CD4-positive, alpha-beta memory T cell (primary cell): ENCODE data around the gene VPREB1. TPM values are rescaled to one million over a fixed set of nuclear protein-coding genes. Genes with fewer than 3 reads are reported as not detected.
A peak's percentile ranks its signal among the peaks of the same experiment; 100 is the strongest.
"Not testable (repeated sequence)": the region's sequence is repeated elsewhere in the genome, so short reads cannot be mapped to it uniquely, and the experiment has no call there.

Experiments used
- CTCF ChIA-PET: fragments of 350-600 bp; sonication (Branson Sonifier 250); formaldehyde crosslinking; loops from one replicate; lab custom pipeline; 2021; ENCODE audit warnings: inconsistent platforms; ENCODE audit not compliant: partially characterized antibody; lab: Charles Lee
- POLR2A ChIA-PET: fragments of 350-600 bp; sonication (Branson Sonifier 250); formaldehyde crosslinking; loops from one replicate; lab custom pipeline; 2021; ENCODE audit not compliant: partially characterized antibody; lab: Charles Lee
- DNase-seq, 5 donors: peaks; one replicate each; pipeline versions ENCODE4 v3.0.0 to v3.0.0-alpha.2; 2020 to 2022; ENCODE audit warnings: mixed read lengths in 1 of 5
- H3K27ac ChIP-seq: one replicate; pipeline ENCODE4 v1.7.0; 2013; ENCODE audit warnings: low read depth, low read length
- H3K27me3 ChIP-seq: 2 replicates; pipeline ENCODE4 v1.7.0; 2013; ENCODE audit warnings: mild to moderate bottlenecking, low read length, moderate library complexity; ENCODE audit not compliant: insufficient read depth
- H3K36me3 ChIP-seq: 2 replicates; pipeline ENCODE4 v1.7.0; 2013; ENCODE audit warnings: mild to moderate bottlenecking, low read length, moderate library complexity; ENCODE audit not compliant: insufficient read depth
- H3K4me1 ChIP-seq: 2 replicates; pipeline ENCODE4 v1.7.0; 2013; ENCODE audit warnings: mild to moderate bottlenecking, low read length, moderate library complexity; ENCODE audit not compliant: insufficient read depth
- H3K4me3 ChIP-seq, 2 donors: one replicate each; pipeline ENCODE4 v1.7.0; 2013; ENCODE audit warnings: low read length in 2 of 2, mild to moderate bottlenecking in 1 of 2
- H3K9me3 ChIP-seq, 2 donors: one replicate each; pipeline ENCODE4 v1.7.0; 2013; ENCODE audit warnings: low read length in 2 of 2, control low read depth in 1 of 2; ENCODE audit not compliant: control insufficient read depth in 1 of 2
- H3K27ac Mint-ChIP-seq, 7 donors: one replicate each; pipeline ENCODE4 v1.8.0; 2020 to 2021; ENCODE audit warnings: mixed read lengths in 7 of 7, mild to moderate bottlenecking in 6 of 7, inconsistent platforms in 3 of 7, moderate library complexity in 3 of 7
- H3K27me3 Mint-ChIP-seq, 2 donors: one replicate each; pipeline ENCODE4 v1.8.0; 2020 to 2021; ENCODE audit warnings: mixed read lengths in 2 of 2
- H3K36me3 Mint-ChIP-seq, 2 donors: one replicate each; pipeline ENCODE4 v1.8.0; 2020 to 2021; ENCODE audit warnings: mixed read lengths in 2 of 2, inconsistent platforms in 1 of 2, mild to moderate bottlenecking in 1 of 2
- H3K4me1 Mint-ChIP-seq, 4 donors: one replicate each; pipeline ENCODE4 v1.8.0; 2020 to 2021; ENCODE audit warnings: mixed read lengths in 4 of 4, mild to moderate bottlenecking in 1 of 4
- H3K4me3 Mint-ChIP-seq, 8 donors: one replicate each; pipeline ENCODE4 v1.8.0; 2020 to 2021; ENCODE audit warnings: mixed read lengths in 8 of 8, mild to moderate bottlenecking in 7 of 8, moderate library complexity in 6 of 8, inconsistent platforms in 3 of 8
- H3K9me3 Mint-ChIP-seq, 8 donors: one replicate each; pipeline ENCODE4 v1.8.0; 2020 to 2021; ENCODE audit warnings: mixed read lengths in 8 of 8, mild to moderate bottlenecking in 5 of 8, inconsistent platforms in 3 of 8, moderate library complexity in 1 of 8
- intact Hi-C: fragments of 100-400 bp; cut with micrococcal nuclease; formaldehyde crosslinking; loops from one replicate; pipeline ENCODE4 v1.15.1; 2023
- polyA plus RNA-seq, 2 donors: library from polyadenylated mRNA; unstranded; fragments of 300-500 nt; fragmentation: Illumina TruSeq; gene quantifications; one replicate each; pipeline ENCODE4 v1.2.3, GENCODE V29; 2021
- total RNA-seq, 2 experiments: library from RNA; stranded (reverse); gene quantifications; one replicate each; pipeline ENCODE4 v1.2.3, GENCODE V29; 2021

VPREB1 gene
- total and polyA plus RNA-seq, 4 experiments from 2014 or later: not detected

DNA sequence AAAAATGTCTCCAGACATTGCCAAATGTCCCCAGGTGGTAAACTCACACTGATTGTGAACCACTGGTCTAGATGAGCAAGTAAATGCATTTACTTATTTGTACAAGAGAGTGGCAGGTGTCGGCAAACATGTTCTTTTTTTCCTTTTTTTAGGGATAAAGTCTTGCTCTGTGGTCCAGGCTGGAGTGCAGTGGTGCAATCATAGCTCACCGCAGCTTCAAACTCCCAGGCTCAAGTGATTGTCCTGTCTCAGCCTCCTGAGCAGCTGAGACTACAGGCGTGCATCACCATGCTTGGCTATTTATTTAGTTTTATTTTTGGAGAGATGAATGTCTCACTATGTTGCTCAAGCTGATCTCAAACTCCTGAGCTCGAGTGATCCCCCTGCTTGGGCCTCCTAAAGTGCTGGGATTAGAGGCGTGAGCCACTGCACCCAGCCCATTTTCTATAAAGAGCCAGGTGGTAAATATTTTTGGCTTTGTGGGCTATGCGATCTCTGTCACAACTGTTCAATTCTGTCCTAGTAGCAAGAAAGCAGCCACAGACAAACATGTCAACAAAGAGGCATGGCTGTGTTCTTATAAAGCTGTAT, 1.4 kb downstream of the VPREB1 start:
- H3K27me3 Mint-ChIP-seq: peaks cover 2 to 4% of the 10 kb centered on the region in 2 donors
- intact Hi-C loops: no loop called here
- no peaks in the 10 kb centered on the region for H3K36me3 Mint-ChIP-seq
- no peak overlapping the region for H3K4me3 Mint-ChIP-seq
- ChIA-PET POLR2A (interaction anchor here (1.2 kb wide), 1 partner anchor 10 kb away, joined by 3 read pairs; no protein-coding TSS in a partner anchor), CTCF (interaction anchor here (0.6 kb wide), 1 partner anchor 154 kb away, joined by 3 read pairs; no protein-coding TSS in a partner anchor)
- H3K27ac ChIP-seq: no peak overlapping the region
- no peaks in the 10 kb centered on the region for H3K36me3 ChIP-seq
- no peak overlapping the region for H3K4me3 ChIP-seq
- no peak for DNase-seq
- H3K9me3 ChIP-seq: no peaks in the 10 kb centered on the region
- H3K4me1 ChIP-seq: peaks cover 10% of the 10 kb centered on the region
- no peaks in the 10 kb centered on the region for H3K27me3 ChIP-seq
- peak overlapping the region in 1 of 7 donors; percentile 86 for H3K27ac Mint-ChIP-seq
- peaks cover 0 to 3% (median 0%) of the 10 kb centered on the region in 8 donors for H3K9me3 Mint-ChIP-seq
- peaks cover 14 to 32% (median 19%) of the 10 kb centered on the region in 4 donors for H3K4me1 Mint-ChIP-seq

DNA sequence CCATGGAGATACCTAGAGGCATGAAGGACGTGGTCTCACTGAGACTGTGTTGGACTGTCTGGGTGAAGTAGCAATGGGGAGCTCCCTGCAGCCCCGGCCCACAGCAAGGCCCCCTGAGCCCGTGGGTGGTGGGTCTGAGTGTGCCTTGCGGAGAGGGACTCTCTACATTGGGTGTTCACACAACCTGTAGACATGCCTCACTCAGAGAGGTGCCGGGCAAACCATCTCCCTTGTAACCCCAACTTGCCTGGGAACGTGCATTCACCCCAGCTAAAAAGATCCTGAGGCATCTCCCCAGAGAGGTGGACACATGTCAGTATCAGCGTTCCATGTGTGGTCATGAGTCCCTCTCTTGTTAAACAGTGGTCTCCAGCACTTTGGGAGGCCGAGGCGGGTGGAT, 2.1 kb downstream of the VPREB1 start:
- Mint-ChIP-seq H3K36me3 (no peaks in the 10 kb centered on the region), H3K27ac (no peak overlapping the region), H3K4me3 (no peak overlapping the region), H3K27me3 (peaks cover 1 to 2% of the 10 kb centered on the region in 2 donors), H3K9me3 (peaks cover 0 to 3% (median 0%) of the 10 kb centered on the region in 8 donors), H3K4me1 (peaks cover 14 to 32% (median 19%) of the 10 kb centered on the region in 4 donors)
- POLR2A ChIA-PET: interaction anchor here (1.2 kb wide), 1 partner anchor 11 kb away, joined by 3 read pairs; no protein-coding TSS in a partner anchor
- DNase-seq: no peak
- H3K36me3 ChIP-seq: no peaks in the 10 kb centered on the region
- no peaks in the 10 kb centered on the region for H3K9me3 ChIP-seq
- no peak overlapping the region for H3K27ac ChIP-seq
- H3K4me1 ChIP-seq: peaks cover 10% of the 10 kb centered on the region
- CTCF ChIA-PET: interaction anchor here (0.6 to 0.7 kb wide), 2 partner anchors 16 to 155 kb away, joined by 3 to 4 read pairs; no protein-coding TSS in a partner anchor
- intact Hi-C loops: no loop called here
- H3K27me3 ChIP-seq: no peaks in the 10 kb centered on the region
- H3K4me3 ChIP-seq: no peak overlapping the region

DNA sequence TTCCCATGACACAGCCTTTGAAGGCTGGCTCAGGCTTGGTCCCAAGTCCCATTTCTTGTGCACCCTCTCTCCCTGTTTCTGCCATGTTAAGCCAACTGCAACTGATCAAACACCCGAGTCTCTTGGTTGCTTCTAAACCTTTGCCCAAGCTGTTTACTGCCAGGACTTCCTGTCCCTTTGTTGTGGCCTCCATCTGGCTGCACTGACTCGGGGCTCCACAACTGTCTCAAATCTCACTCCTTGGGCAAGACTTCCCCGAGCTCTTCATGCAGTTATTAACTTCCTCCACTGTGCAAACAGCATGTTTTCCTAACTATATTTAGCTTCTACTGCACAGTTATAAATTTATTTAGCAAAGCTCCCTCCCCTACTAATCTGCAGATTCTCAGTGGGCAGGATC, 4.3 kb downstream of the VPREB1 start:
- Histone ChIP-seq H3K9me3 (no peaks in the 10 kb centered on the region), H3K4me3 (no peak overlapping the region), H3K27me3 (no peaks in the 10 kb centered on the region), H3K4me1 (peaks cover 10% of the 10 kb centered on the region), H3K36me3 (no peaks in the 10 kb centered on the region), H3K27ac (no peak overlapping the region)
- CTCF ChIA-PET: interaction anchor here (1.6 kb wide), 1 partner anchor 94 kb away, joined by 3 read pairs; no protein-coding TSS in a partner anchor
- Mint-ChIP-seq H3K4me3 (peak overlapping the region in 6 of 8 donors; percentile 7 to 68 (median 32)), H3K4me1 (peaks cover 14 to 32% (median 19%) of the 10 kb centered on the region in 4 donors), H3K27ac (peak overlapping the region in 6 of 7 donors; percentile 23 to 77 (median 52)), H3K9me3 (no peaks in the 10 kb centered on the region), H3K27me3 (no peaks in the 10 kb centered on the region), H3K36me3 (no peaks in the 10 kb centered on the region)
- intact Hi-C loops: no loop called here
- DNase-seq: peak in 4 of 5 donors; percentile 17 to 27 (median 20)
- POLR2A ChIA-PET: interaction anchor here (0.8 kb wide), 1 partner anchor 38 kb away, joined by 3 read pairs; no protein-coding TSS in a partner anchor

DNA sequence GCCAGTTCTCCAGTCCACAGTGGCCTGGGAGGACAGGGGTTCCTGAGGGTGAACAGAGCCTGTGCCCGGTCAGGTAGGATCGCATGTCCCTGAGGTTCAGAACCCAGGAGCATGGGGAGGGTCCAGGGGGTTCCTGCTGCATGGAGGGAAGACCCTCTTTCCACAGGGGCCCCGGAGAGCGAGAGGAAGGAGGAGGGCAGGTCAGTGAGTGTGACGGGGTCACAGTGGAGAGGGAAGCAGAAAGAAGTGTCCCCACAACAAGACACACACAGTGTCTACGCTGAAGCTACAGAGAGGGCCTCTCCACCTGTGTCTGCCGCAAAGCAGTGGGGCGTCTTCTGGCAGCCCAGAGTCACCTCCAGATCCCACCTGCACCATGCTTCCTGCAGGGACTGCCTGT, 6.1 kb downstream of the VPREB1 start:
- H3K4me3 ChIP-seq, H3K27me3 ChIP-seq, H3K27ac Mint-ChIP-seq, H3K27me3 Mint-ChIP-seq, H3K27ac ChIP-seq, intact Hi-C loops, H3K36me3 Mint-ChIP-seq, H3K4me3 Mint-ChIP-seq, CTCF ChIA-PET, H3K9me3 ChIP-seq, H3K4me1 ChIP-seq, H3K36me3 ChIP-seq, POLR2A ChIA-PET, DNase-seq, H3K9me3 Mint-ChIP-seq: not testable (repeated sequence)
- peaks cover 14 to 26% (median 18%) of the 10 kb centered on the region in 4 donors for H3K4me1 Mint-ChIP-seq

DNA sequence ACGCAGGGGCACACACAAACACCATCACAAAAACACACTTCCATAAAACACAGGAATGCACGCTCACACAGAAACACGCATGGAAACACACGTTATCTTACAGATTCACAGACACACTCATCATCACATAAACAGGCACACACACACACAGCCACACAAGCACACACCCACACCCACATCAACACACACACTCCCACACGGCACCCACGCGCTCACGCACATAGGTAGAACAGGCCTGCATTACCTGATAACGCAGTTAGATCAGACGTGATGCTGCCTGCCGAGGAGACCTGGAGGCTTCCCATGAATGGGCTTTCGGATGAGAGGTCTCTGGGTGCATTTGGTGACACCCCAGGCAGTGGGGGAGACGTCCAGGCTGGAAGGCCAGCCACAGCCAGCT, 11.5 kb downstream of the VPREB1 start:
- H3K36me3 ChIP-seq, intact Hi-C loops, H3K36me3 Mint-ChIP-seq, H3K27ac Mint-ChIP-seq, POLR2A ChIA-PET, H3K4me1 ChIP-seq, H3K4me3 Mint-ChIP-seq, H3K27ac ChIP-seq, H3K4me1 Mint-ChIP-seq, CTCF ChIA-PET, DNase-seq, H3K9me3 ChIP-seq, H3K27me3 Mint-ChIP-seq, H3K27me3 ChIP-seq, H3K4me3 ChIP-seq: not testable (repeated sequence)
- peaks cover 0 to 10% (median 4%) of the 10 kb centered on the region in 8 donors for H3K9me3 Mint-ChIP-seq

DNA sequence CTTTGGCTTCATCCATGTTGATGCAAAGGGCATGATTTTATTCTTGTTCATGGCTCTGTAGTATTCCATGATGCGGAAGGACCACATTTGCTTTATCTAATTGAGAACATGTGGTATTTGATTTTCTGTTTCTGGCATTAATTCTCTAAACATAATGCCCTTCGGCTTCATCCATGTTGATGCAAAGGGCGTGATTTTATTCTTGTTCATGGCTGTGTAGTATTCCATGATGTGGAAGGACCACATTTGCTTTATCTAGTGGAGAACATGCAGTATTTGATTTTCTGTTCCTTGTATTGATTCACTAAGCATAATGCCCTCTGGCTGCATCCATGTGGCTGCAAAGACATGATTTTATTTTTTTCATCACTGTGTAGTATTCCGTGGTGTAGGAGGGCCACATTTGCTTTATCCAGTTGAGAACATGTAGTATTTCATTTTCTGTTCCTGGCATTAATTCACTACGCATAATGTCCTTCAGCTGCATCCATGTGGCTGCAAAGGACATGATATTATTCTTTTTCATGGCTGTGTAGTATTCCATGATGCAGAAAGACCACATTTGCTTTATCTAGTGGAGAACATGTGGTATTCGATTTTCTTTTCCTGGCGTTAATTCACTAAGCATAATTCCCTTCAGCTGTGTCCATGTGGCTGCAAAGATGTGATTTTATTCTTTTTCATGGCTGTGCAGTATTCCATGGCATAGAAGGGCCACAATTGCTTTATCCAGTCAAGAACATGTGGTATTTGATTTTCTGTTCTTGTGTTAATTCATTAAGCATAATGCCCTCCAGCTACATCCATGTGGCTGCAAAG, 14.2 kb downstream of the VPREB1 start:
- POLR2A ChIA-PET, CTCF ChIA-PET, H3K27me3 Mint-ChIP-seq, H3K27ac ChIP-seq, H3K36me3 ChIP-seq, H3K27me3 ChIP-seq, intact Hi-C loops, H3K9me3 ChIP-seq, H3K4me1 ChIP-seq, H3K4me3 ChIP-seq, H3K4me3 Mint-ChIP-seq, H3K4me1 Mint-ChIP-seq, H3K36me3 Mint-ChIP-seq, H3K27ac Mint-ChIP-seq, DNase-seq: not testable (repeated sequence)
- H3K9me3 Mint-ChIP-seq: peaks cover 0 to 10% (median 4%) of the 10 kb centered on the region in 8 donors

DNA sequence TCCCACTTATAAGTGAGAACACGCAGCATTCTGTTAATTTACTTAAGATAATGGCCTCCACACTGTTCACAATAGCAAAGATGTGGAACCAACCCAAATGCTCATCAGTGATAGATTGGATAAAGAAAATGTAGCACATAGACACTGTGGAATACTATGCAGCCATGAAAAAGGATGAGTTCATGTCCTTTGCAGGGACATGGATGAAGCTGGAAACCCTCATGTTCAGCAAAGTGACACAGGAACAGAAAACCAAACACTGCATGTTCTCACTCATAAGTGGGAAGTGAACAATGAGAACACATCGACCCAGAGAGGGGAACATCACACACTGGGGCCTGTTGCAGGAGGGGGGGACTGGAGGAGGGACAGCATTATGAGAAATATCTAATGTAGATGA, 15.6 kb downstream of the VPREB1 start:
- H3K4me3 Mint-ChIP-seq, intact Hi-C loops, H3K4me1 ChIP-seq, POLR2A ChIA-PET, DNase-seq, H3K36me3 Mint-ChIP-seq, H3K27ac ChIP-seq, H3K4me1 Mint-ChIP-seq, H3K9me3 ChIP-seq, H3K27me3 Mint-ChIP-seq, H3K27ac Mint-ChIP-seq, H3K4me3 ChIP-seq, H3K27me3 ChIP-seq, H3K36me3 ChIP-seq: not testable (repeated sequence)
- CTCF ChIA-PET: interaction anchor here (1.1 kb wide), 1 partner anchor 25 kb away, joined by 3 read pairs; no protein-coding TSS in a partner anchor
- peaks cover 0 to 10% (median 4%) of the 10 kb centered on the region in 8 donors for H3K9me3 Mint-ChIP-seq
